Psoas muscle (tissue), 8 donors: ENCODE data around the gene PCDHGB5. TPM values are rescaled to one million over a fixed set of nuclear protein-coding genes. Genes with fewer than 3 reads are reported as not detected.
A peak's percentile ranks its signal among the peaks of the same experiment; 100 is the strongest.
"Not testable (repeated sequence)": the region's sequence is repeated elsewhere in the genome, so short reads cannot be mapped to it uniquely, and the experiment has no call there.

ENCODE experiments used
- ATAC-seq, 4 donors: fragments of 200-7000 bp; cut with Tn5 transposase; one replicate each; pipeline ENCODE4 v1.9.1; 2020; ENCODE audit warnings: moderate library complexity in 3 of 4, mild to moderate bottlenecking in 2 of 4
- DNase-seq, 2 donors: peaks; one replicate each; pipeline ENCODE4 v3.0.0-alpha.2; 2020
- H3K27ac ChIP-seq: fragments of 200-600 bp; one replicate; pipeline ENCODE4 v1.8.0; 2022
- H3K27me3 ChIP-seq, 3 donors: fragments of 200-600 bp in 1 of 3; one replicate each; pipeline versions ENCODE4 v1.6.1 to v1.8.0; 2013 to 2022; ENCODE audit warnings: low read length in 2 of 3, mild to moderate bottlenecking in 2 of 3, moderate library complexity in 1 of 3; ENCODE audit not compliant: insufficient read depth in 3 of 3
- H3K36me3 ChIP-seq, 2 donors: fragments of 200-600 bp in 1 of 2; one replicate each; pipeline versions ENCODE4 v1.6.1 to v1.8.0; 2013 to 2022; ENCODE audit warnings: low read depth in 1 of 2, mild to moderate bottlenecking in 1 of 2, moderate library complexity in 1 of 2; ENCODE audit not compliant: insufficient read depth in 1 of 2
- H3K4me1 ChIP-seq: fragments of 200-600 bp; one replicate; pipeline ENCODE4 v1.8.0; 2022
- H3K4me3 ChIP-seq: fragments of 200-600 bp; one replicate; pipeline ENCODE4 v1.8.0; 2022; ENCODE audit warnings: mild to moderate bottlenecking
- H3K9me3 ChIP-seq: fragments of 200-600 bp; one replicate; pipeline ENCODE4 v1.8.0; 2022
- WGBS, 3 donors: extraction: QIAGEN DNeasy Blood & Tissue Kit; methylation state at CpG; one replicate each; pipeline versions ENCODE4 v1.1.6 to v1.1.7; 2013; 5-methylcytosine and 5-hydroxymethylcytosine counted together
- intact Hi-C, 2 donors: fragments of 100-400 bp; cut with DNase I; formaldehyde crosslinking; loops; one replicate each; pipeline versions ENCODE4 v1.11.0 to v1.14.2; 2022
- polyA plus RNA-seq, 3 donors: library from polyadenylated mRNA; stranded (reverse); fragments of 200-250 nt; gene quantifications; one replicate each; pipeline ENCODE4 v1.2.3, GENCODE V29; 2013
- total RNA-seq, 4 donors: library from RNA; stranded (reverse); fragmentation: NEBNext Ultra II Directional in 2 of 4; extraction: Animal tissue kit (Norgen Biotek cat#: 25700) in 2 of 4; gene quantifications; one replicate each; pipeline versions ENCODE4 v1.2.1 to v1.2.4, GENCODE V29; 2021 to 2023
- TF ChIP-seq, protein P1 (sequence below): fragments of 200-600 bp; IDR thresholded peaks from one replicate; pipeline ENCODE4 v1.8.0; 2022; ENCODE audit warnings: antibody characterized with exemption
- donor health status: healthy with polysubstance abuse.
- donor health status: DM: no; HTN: no; CAD: no; lungs with moderate emphysema.
- donor health status: Bipolar disorder and iron deficiency.
- donor health status: healthy.
- donor health status: DM: yes; HTN: yes; CAD: no.
- donor health status: DM: no; HTN: no; CAD: no.
- donor health status: DM: no; HTN: no; CAD: no.
- donor health status: DM: yes; HTN: yes; CAD: no.

The PCDHGB5 gene
- total and polyA plus RNA-seq, 7 donors, result 0.61 to 5.1 (median 2.7) TPM

DNA sequence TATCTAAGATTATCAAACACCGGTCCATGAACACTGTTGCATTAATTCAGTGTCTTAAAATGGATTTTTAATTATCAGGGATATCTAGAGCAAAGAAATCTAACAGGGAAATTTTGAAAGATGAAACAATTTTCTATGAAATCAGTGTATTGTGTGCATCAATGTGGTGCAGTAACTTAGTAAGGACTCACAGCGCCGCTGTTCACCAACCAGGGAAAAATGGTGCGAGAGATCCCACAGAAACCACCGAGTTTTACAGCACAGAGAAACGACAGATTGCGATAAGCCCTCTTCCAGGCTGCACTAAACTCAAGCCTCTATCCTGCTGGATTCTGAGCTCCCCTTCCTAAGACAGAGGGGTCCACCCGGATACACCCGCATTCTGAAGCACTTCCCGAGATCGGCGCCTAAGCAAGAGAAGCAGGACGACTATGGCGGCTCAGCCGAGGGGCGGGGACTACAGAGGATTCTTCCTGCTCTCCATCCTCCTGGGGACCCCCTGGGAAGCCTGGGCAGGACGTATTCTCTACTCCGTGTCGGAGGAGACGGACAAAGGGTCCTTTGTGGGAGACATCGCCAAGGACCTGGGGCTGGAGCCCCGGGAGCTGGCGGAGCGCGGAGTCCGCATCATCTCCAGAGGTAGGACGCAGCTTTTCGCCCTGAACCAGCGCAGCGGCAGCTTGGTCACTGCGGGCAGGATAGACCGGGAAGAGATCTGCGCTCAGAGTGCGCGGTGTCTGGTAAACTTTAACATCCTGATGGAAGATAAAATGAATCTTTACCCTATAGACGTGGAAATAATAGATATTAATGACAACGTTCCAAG is 15.1 kb upstream of the PCDHGB5 start, which contains the start of gene PCDHGA7:
Gene PCDHGA7, plus strand, starts transcription at position 274 of the 826 bp plus-strand sequence. Its CDS starts 158 bp downstream, at position 432.
- intact Hi-C loops, result no loop called here
- H3K4me1 ChIP-seq, result no peaks in the 10 kb centered on the region
- no peak within 1 kb of the TSS for H3K27ac ChIP-seq
- peaks cover 0 to 28% (median 2%) of the 10 kb centered on the region in 3 donors for H3K27me3 ChIP-seq
- H3K9me3 ChIP-seq, result no peaks in the 10 kb centered on the region
- DNase-seq, result no peak
- WGBS, 3 donors, result 18 to 22% (median 20%) methylated on average over 37 of the region's 37 CpGs
- no peaks in the 10 kb centered on the region for H3K36me3 ChIP-seq
- peak in 3 of 4 donors; percentile 49 to 77 (median 72) for ATAC-seq
- TF ChIP-seq, protein P1, sequence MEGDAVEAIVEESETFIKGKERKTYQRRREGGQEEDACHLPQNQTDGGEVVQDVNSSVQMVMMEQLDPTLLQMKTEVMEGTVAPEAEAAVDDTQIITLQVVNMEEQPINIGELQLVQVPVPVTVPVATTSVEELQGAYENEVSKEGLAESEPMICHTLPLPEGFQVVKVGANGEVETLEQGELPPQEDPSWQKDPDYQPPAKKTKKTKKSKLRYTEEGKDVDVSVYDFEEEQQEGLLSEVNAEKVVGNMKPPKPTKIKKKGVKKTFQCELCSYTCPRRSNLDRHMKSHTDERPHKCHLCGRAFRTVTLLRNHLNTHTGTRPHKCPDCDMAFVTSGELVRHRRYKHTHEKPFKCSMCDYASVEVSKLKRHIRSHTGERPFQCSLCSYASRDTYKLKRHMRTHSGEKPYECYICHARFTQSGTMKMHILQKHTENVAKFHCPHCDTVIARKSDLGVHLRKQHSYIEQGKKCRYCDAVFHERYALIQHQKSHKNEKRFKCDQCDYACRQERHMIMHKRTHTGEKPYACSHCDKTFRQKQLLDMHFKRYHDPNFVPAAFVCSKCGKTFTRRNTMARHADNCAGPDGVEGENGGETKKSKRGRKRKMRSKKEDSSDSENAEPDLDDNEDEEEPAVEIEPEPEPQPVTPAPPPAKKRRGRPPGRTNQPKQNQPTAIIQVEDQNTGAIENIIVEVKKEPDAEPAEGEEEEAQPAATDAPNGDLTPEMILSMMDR, result peak; percentile 35
- H3K4me3 ChIP-seq, result peak within 1 kb of the TSS; percentile 58

DNA sequence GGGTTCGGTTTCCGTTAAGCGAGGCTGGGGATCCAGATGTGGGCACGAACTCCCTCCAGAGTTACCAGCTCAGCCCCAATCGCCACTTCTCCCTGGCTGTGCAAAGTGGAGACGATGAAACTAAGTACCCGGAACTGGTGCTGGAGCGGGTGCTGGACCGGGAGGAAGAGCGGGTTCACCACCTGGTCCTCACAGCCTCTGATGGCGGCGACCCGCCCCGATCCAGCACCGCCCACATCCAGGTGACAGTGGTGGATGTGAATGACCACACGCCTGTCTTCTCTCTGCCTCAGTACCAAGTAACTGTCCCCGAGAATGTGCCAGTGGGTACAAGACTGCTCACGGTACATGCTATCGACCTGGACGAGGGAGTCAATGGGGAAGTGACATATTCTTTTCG is 14.4 kb upstream of the PCDHGB5 start:
- ATAC-seq, result no peak
- Histone ChIP-seq H3K4me1 (no peaks in the 10 kb centered on the region), H3K27me3 (peaks cover 0 to 29% (median 2%) of the 10 kb centered on the region in 3 donors), H3K4me3 (peak overlapping the region; percentile 58), H3K9me3 (no peaks in the 10 kb centered on the region), H3K36me3 (no peaks in the 10 kb centered on the region), H3K27ac (no peak overlapping the region)
- no peak for DNase-seq
- TF ChIP-seq, protein P1, result no peak
- intact Hi-C loops, result no loop called here
- 38 to 47% (median 45%) methylated on average over 21 of the region's 21 CpGs for WGBS, 3 donors

DNA sequence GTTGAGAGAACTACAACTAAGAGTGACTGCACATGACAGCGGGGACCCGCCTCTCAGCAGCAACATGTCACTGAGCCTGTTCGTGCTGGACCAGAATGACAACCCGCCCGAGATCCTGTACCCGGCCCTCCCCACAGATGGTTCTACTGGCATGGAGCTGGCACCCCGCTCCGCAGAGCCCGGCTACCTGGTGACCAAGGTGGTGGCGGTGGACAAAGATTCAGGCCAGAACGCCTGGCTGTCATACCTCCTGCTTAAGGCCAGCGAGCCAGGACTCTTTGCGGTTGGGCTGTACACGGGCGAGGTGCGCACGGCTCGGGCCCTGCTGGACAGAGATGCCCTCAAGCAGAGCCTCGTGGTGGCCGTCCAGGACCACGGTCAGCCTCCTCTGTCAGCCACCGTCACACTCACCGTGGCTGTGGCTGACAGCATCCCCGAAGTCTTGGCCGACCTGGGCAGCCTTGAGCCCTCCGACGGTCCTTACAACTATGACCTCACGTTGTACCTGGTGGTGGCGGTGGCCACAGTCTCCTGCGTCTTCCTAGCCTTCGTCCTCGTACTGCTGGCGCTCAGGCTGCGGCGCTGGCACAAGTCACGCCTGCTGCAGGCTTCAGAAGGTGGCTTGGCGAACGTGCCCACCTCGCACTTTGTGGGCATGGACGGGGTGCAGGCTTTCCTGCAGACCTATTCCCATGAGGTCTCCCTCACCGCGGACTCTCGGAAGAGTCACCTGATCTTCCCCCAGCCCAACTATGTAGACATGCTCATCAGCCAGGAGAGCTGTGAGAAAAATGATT is 13.1 kb upstream of the PCDHGB5 start:
- TF ChIP-seq, protein P1, result no peak
- no peak overlapping the region for H3K4me3 ChIP-seq
- no peak overlapping the region for H3K27ac ChIP-seq
- no peak for ATAC-seq
- intact Hi-C loops, result no loop called here
- no peak for DNase-seq
- no peaks in the 10 kb centered on the region for H3K4me1 ChIP-seq
- no peaks in the 10 kb centered on the region for H3K9me3 ChIP-seq
- no peaks in the 10 kb centered on the region for H3K36me3 ChIP-seq
- WGBS, 3 donors, result 49 to 63% (median 49%) methylated on average over 41 to 43 of the region's 43 CpGs
- H3K27me3 ChIP-seq, result peaks cover 0 to 38% (median 7%) of the 10 kb centered on the region in 3 donors

DNA sequence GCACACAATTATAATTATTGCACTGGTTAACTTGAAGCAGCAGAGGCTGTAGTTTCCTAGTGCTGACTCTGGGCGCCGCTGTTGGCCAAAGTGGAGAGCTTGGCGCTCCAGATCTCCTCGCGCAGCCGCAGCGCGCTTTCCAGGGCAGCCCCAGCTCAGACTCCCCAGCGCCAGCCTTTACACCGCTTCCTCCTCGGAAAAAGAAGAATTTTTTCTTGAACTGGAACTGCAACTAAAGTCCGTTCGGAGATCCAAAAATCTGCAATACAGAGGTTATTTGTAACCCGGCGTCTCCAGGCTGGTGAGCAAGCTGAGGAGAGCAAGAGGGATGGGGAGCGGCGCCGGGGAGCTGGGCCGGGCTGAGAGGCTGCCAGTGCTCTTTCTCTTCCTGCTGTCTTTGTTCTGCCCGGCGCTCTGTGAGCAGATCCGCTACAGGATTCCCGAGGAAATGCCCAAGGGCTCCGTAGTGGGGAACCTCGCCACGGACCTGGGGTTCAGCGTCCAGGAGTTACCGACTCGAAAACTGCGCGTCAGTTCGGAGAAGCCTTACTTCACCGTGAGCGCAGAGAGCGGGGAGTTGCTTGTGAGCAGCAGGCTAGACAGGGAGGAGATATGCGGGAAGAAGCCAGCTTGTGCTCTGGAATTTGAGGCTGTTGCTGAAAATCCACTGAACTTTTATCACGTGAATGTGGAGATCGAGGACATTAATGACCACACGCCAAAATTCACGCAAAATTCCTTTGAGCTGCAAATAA is 10.0 kb upstream of the PCDHGB5 start, which contains the start of gene PCDHGB4:
Gene PCDHGB4, plus strand, starts transcription at position 142 of the 755 bp plus-strand sequence. Its CDS starts 187 bp downstream, at position 329.
- H3K36me3 ChIP-seq, H3K27ac ChIP-seq, intact Hi-C loops, H3K4me1 ChIP-seq, H3K9me3 ChIP-seq: not testable (repeated sequence)
- Histone ChIP-seq H3K4me3 (peak within 1 kb of the TSS; percentile 55), H3K27me3 (peaks cover 0 to 40% (median 12%) of the 10 kb centered on the region in 3 donors)
- DNase-seq, result peak; percentile 40 to 73
- 6 to 13% (median 12%) methylated on average over 20 to 21 of the region's 40 CpGs for WGBS, 3 donors
- peak; percentile 86 to 94 (median 90) for ATAC-seq
- TF ChIP-seq, protein P1, result peak; percentile 54
